ENCODE data around the gene MYLK. TPM values are rescaled to one million over a fixed set of nuclear protein-coding genes. Genes with fewer than 3 reads are reported as not detected.

The MYLK gene
- total and polyA plus RNA-seq, 9 of the 15 experiments (the other 6 are each of a cell fraction or from before 2014, with no cell fraction given) = 0.11 to 0.53 (median 0.18) TPM; not detected in 2

- TF ChIP-seq, protein P1, sequence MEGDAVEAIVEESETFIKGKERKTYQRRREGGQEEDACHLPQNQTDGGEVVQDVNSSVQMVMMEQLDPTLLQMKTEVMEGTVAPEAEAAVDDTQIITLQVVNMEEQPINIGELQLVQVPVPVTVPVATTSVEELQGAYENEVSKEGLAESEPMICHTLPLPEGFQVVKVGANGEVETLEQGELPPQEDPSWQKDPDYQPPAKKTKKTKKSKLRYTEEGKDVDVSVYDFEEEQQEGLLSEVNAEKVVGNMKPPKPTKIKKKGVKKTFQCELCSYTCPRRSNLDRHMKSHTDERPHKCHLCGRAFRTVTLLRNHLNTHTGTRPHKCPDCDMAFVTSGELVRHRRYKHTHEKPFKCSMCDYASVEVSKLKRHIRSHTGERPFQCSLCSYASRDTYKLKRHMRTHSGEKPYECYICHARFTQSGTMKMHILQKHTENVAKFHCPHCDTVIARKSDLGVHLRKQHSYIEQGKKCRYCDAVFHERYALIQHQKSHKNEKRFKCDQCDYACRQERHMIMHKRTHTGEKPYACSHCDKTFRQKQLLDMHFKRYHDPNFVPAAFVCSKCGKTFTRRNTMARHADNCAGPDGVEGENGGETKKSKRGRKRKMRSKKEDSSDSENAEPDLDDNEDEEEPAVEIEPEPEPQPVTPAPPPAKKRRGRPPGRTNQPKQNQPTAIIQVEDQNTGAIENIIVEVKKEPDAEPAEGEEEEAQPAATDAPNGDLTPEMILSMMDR (IDR thresholded peaks at IDR 0.05 in 2 of 3, conservative IDR thresholded peaks at IDR 0.05 in 1 of 3; ENCODE audit: insufficient read depth in 2 of 3, low read depth in 1 of 3, low read length in 3 of 3) = no peak
- TF ChIP-seq ZNF282 (CRISPR knock-in tag; IDR thresholded peaks at IDR 0.05) (no peak), NRF1 (conservative IDR thresholded peaks at IDR 0.05 in 1 of 2, IDR thresholded peaks at IDR 0.05 in 1 of 2) (peak; percentile 39 to 41; a peak in 2 of 4 replicates), ELF1 (tag; IDR thresholded peaks at IDR 0.05) (peak; percentile 54), DMBX1 (CRISPR knock-in tag; IDR thresholded peaks at IDR 0.05; ENCODE audit: borderline replicate concordance) (peak; percentile 59; the same call in 1 of the 2 replicates), KDM2B (CRISPR knock-in tag; IDR thresholded peaks at IDR 0.05) (no peak), STAG1 (CRISPR knock-in tag; IDR thresholded peaks at IDR 0.05; ENCODE audit: borderline replicate concordance) (no peak), TARDBP (IDR thresholded peaks at IDR 0.05) (no peak), ATF1 (CRISPR knock-in tag; IDR thresholded peaks at IDR 0.05) (no peak), ATF1 (tag; IDR thresholded peaks at IDR 0.05) (peak; percentile 84), POLR3G (IDR thresholded peaks at IDR 0.05; ENCODE audit: extremely low read depth, insufficient read length, insufficient replicate concordance) (no peak), ZFP30 (CRISPR knock-in tag; IDR thresholded peaks at IDR 0.05; ENCODE audit: borderline replicate concordance) (no peak), RB1 (IDR thresholded peaks at IDR 0.05; ENCODE audit: low read depth) (0 out of 2 replicates have a peak, but pooled peaks have one; percentile 34), JUNB (CRISPR knock-in tag; conservative IDR thresholded peaks at IDR 0.05) (no peak), ZNF584 (CRISPR knock-in tag; IDR thresholded peaks at IDR 0.05; ENCODE audit: low read depth) (peak; percentile 88; the same call in 1 of the 2 replicates), ZNF511 (CRISPR knock-in tag; IDR thresholded peaks at IDR 0.05) (no peak), TOE1 (IDR thresholded peaks at IDR 0.05; ENCODE audit: borderline replicate concordance) (0 out of 2 replicates have a peak, but pooled peaks have one; percentile 43), TOE1 (CRISPR knock-in tag; IDR thresholded peaks at IDR 0.05; ENCODE audit: borderline replicate concordance, low read depth) (no peak), ZBTB8A (IDR thresholded peaks at IDR 0.05; ENCODE audit: partially characterized antibody) (no peak), ZNF431 (CRISPR knock-in tag; IDR thresholded peaks at IDR 0.05) (no peak), ARHGAP35 (IDR thresholded peaks at IDR 0.05; ENCODE audit: partially characterized antibody) (no peak), SIN3B (IDR thresholded peaks at IDR 0.05; ENCODE audit: low read depth) (no peak), ZNF644 (tag; IDR thresholded peaks at IDR 0.05; ENCODE audit: low read depth) (peak; percentile 90), KAT8 (IDR thresholded peaks at IDR 0.05; ENCODE audit: low read depth) (no peak), ZNF699 (CRISPR knock-in tag; IDR thresholded peaks at IDR 0.05; ENCODE audit: insufficient replicate concordance) (no peak)
- TF ChIP-seq, protein P2, sequence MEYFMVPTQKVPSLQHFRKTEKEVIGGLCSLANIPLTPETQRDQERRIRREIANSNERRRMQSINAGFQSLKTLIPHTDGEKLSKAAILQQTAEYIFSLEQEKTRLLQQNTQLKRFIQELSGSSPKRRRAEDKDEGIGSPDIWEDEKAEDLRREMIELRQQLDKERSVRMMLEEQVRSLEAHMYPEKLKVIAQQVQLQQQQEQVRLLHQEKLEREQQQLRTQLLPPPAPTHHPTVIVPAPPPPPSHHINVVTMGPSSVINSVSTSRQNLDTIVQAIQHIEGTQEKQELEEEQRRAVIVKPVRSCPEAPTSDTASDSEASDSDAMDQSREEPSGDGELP (CRISPR knock-in tag; IDR thresholded peaks at IDR 0.05; ENCODE audit: borderline replicate concordance) = peak; percentile 80; the same call in 1 of the 2 replicates
Measured at GRCh38 chr3:123584988-123585937, 298.9 kb downstream of the MYLK start, which contains the start of gene HACD2 (continued).

All from K562 (cell line).